ENCODE results near the gene SV2B.

- TF ChIP-seq POLR2A (IDR thresholded peaks at IDR 0.05) = no peak
- TF ChIP-seq, protein P1, sequence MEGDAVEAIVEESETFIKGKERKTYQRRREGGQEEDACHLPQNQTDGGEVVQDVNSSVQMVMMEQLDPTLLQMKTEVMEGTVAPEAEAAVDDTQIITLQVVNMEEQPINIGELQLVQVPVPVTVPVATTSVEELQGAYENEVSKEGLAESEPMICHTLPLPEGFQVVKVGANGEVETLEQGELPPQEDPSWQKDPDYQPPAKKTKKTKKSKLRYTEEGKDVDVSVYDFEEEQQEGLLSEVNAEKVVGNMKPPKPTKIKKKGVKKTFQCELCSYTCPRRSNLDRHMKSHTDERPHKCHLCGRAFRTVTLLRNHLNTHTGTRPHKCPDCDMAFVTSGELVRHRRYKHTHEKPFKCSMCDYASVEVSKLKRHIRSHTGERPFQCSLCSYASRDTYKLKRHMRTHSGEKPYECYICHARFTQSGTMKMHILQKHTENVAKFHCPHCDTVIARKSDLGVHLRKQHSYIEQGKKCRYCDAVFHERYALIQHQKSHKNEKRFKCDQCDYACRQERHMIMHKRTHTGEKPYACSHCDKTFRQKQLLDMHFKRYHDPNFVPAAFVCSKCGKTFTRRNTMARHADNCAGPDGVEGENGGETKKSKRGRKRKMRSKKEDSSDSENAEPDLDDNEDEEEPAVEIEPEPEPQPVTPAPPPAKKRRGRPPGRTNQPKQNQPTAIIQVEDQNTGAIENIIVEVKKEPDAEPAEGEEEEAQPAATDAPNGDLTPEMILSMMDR (IDR thresholded peaks at IDR 0.05) = no peak
Measured at GRCh38 chr15:91338766-91339165, 238.7 kb downstream of the SV2B start.
